CD4-positive, alpha-beta T cell treated with Interleukin-4 for 1 hour (primary cell): ENCODE measurements around the gene FGFBP3.

Experiments used
- DNase-seq, 2 donors: peaks; one replicate each; pipeline ENCODE4 v3.0.0-alpha.2; 2020 to 2022

The FGFBP3 gene

GRCh38 chr10:91897421-91897820 lies 11.9 kb downstream of the FGFBP3 start:
- no peak for DNase-seq

GRCh38 chr10:91896212-91896756 lies 13.0 kb downstream of the FGFBP3 start:
- DNase-seq, result no peak

- peak in 1 of 2 donors; percentile 13 for DNase-seq
These were observed 15.0 kb downstream of the FGFBP3 start for GRCh38 chr10:91894261-91894685.

GRCh38 chr10:91893051-91893450 lies 16.2 kb downstream of the FGFBP3 start:
- no peak for DNase-seq

GRCh38 chr10:91891125-91892001 lies 17.9 kb downstream of the FGFBP3 start:
- no peak for DNase-seq

GRCh38 chr10:91887272-91888076 lies 21.8 kb downstream of the FGFBP3 start:
- DNase-seq, result peak in 1 of 2 donors; percentile 13

- DNase-seq, result no peak
These were observed 22.4 kb downstream of the FGFBP3 start for GRCh38 chr10:91886954-91887271.

- DNase-seq, result no peak
These were observed 23.8 kb downstream of the FGFBP3 start for GRCh38 chr10:91885362-91886079.

- DNase-seq, result no peak
These were observed 24.8 kb downstream of the FGFBP3 start for GRCh38 chr10:91884536-91884935.

- no peak for DNase-seq
These were observed 25.5 kb downstream of the FGFBP3 start for GRCh38 chr10:91883549-91884444.

GRCh38 chr10:91880310-91880709 lies 29.0 kb downstream of the FGFBP3 start:
- DNase-seq, result no peak

- no peak for DNase-seq
These were observed 29.6 kb downstream of the FGFBP3 start for GRCh38 chr10:91879515-91880170.

GRCh38 chr10:91875779-91876178 lies 33.5 kb downstream of the FGFBP3 start:
- no peak for DNase-seq

GRCh38 chr10:91875156-91875555 lies 34.1 kb downstream of the FGFBP3 start:
- DNase-seq, result no peak

GRCh38 chr10:91865562-91866081 lies 43.7 kb downstream of the FGFBP3 start:
- DNase-seq, result no peak

GRCh38 chr10:91864744-91865143 lies 44.5 kb downstream of the FGFBP3 start:
- no peak for DNase-seq

- DNase-seq, result no peak
These were observed 45.2 kb downstream of the FGFBP3 start for GRCh38 chr10:91864099-91864498.

GRCh38 chr10:91860885-91861284 lies 48.4 kb downstream of the FGFBP3 start:
- DNase-seq, result no peak

- DNase-seq, result peak in 1 of 2 donors; percentile 4
These were observed 52.6 kb downstream of the FGFBP3 start for GRCh38 chr10:91856637-91857036.
